ENCODE measurements around the gene LRRC1. TPM values are rescaled to one million over a fixed set of nuclear protein-coding genes. Genes with fewer than 3 reads are reported as not detected.

LRRC1 gene
- total RNA-seq, 1 experiment from 2014 or later, result 10.3 TPM

DNA sequence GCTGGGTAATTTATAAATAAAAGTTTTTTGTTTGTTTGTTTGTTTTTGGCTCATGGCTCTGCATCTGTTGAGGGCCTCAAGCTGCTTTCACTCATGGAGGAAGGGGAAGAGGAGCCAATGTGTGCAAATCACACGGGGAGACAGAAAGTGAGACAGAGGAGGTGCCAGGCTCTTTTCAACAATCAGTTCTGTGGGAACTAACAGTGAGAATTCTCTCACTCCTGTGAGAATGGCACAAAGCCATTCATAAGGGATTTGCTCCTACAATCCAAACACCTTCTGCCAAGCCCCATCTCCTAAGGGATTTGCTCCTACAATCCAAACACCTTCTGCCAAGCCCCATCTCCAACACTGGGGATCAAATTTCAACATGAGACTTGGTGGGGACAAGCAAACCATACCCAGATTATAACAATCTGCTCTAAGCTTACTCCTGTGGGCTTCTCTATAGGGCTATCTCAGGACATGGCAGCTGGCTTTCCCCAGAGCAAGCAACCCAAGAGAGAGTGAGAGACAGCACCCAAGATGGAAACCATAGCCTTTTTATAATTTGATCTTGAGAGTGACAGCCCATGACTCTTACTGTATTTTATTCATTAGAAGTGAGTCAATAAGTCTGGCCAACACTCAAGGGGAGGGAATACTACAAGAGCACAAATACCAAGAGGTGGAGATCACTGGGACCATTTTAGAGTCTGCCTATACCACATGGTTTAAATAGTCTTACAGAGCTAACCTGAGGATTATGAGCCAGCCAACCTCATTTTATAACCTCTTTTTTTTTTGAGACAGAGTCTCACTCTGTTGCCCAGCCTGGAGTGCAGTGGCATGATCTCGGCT is 22.8 kb upstream of the LRRC1 start:
- peaks cover 20 to 21% of the 10 kb centered on the region in 2 experiments for H3K9me3 Mint-ChIP-seq

More for the DNA sequence above, 22.8 kb upstream of the LRRC1 start:
- Histone ChIP-seq H3K23ac (ENCODE audit: insufficient read length, low read depth, low read length) (no peak overlapping the region), H3K23me2 (ENCODE audit: insufficient read length, low read depth, low read length, poor library complexity, severe bottlenecking) (no peaks in the 10 kb centered on the region), H3K56ac (ENCODE audit: insufficient read length, low read depth, low read length) (no peak overlapping the region), H2BK120ac (ENCODE audit: low read depth, low read length, poor library complexity, severe bottlenecking) (no peak overlapping the region), H2BK15ac (ENCODE audit: low read depth, low read length) (no peak overlapping the region), H3K18ac (ENCODE audit: insufficient read length, low read depth, low read length) (no peak overlapping the region), H3K4ac (ENCODE audit: low read depth, low read length) (no peak overlapping the region), H3K27me3 (ENCODE audit: insufficient read depth, low read length) (no peaks in the 10 kb centered on the region), H3K79me1 (ENCODE audit: insufficient read depth, low read depth, low read length, poor library complexity, severe bottlenecking) (no peaks in the 10 kb centered on the region), H3K14ac (ENCODE audit: insufficient read depth, low read length) (no peak overlapping the region), H2BK12ac (ENCODE audit: insufficient read length, low read depth, low read length) (no peak overlapping the region), H4K5ac (ENCODE audit: insufficient read length, low read depth, low read length) (no peak overlapping the region), H2BK5ac (ENCODE audit: insufficient read length, low read length) (no peak overlapping the region), H3K9ac (ENCODE audit: extremely low read depth, insufficient read length, low read length) (no peak overlapping the region), H4K91ac (ENCODE audit: insufficient read length, low read depth, low read length) (no peak overlapping the region), H3T11ph (ENCODE audit: low read length) (no peak overlapping the region), H3K9me3 (ENCODE audit: control insufficient read depth, low read depth, low read length) (no peaks in the 10 kb centered on the region), H2AK5ac (ENCODE audit: insufficient read length, low read length) (no peak overlapping the region), H3K79me2 (ENCODE audit: insufficient read depth, low read length) (no peaks in the 10 kb centered on the region), H3K27ac (ENCODE audit: insufficient read length, low read depth, low read length) (no peak overlapping the region), H4K20me1 (ENCODE audit: control insufficient read depth, insufficient read depth, insufficient read length) (no peaks in the 10 kb centered on the region), H2BK20ac (ENCODE audit: low read depth, low read length, poor library complexity, severe bottlenecking) (no peak overlapping the region), H2AFZ (ENCODE audit: low read length) (no peak overlapping the region), H3K4me1 (ENCODE audit: insufficient read depth, low read length) (no peaks in the 10 kb centered on the region), H3K4me2 (ENCODE audit: insufficient read depth, insufficient read length, low read length) (no peak overlapping the region), H4K8ac (replicated peaks; ENCODE audit: insufficient read length, low read depth, low read length) (no peak overlapping the region)
- peaks cover 4 to 8% of the 10 kb centered on the region in 2 experiments for H3K4me1 Mint-ChIP-seq
- no peak for TF ChIP-seq CTCF (conservative IDR thresholded peaks at IDR 0.05)
- peaks cover 14 to 22% (median 18%) of the 10 kb centered on the region in 3 experiments for H3K36me3 Mint-ChIP-seq (ENCODE audit: insufficient read depth in 1 of 3, low read depth in 3 of 3)
- H3K4me3 Mint-ChIP-seq, result no peak overlapping the region
- DNase-seq, result no peak
- H3K27me3 Mint-ChIP-seq (ENCODE audit: low read depth), result no peaks in the 10 kb centered on the region; the same call in 1 of the 2 replicates
- WGBS (ENCODE audit: extremely low coverage, insufficient read length, low lambda C conversion rate), result no CpG with 5 or more reads among the region's 2 CpGs
- H3K27ac Mint-ChIP-seq, result no peak overlapping the region

Measured in H9 (cell line).